B cell (primary cell): ENCODE data around the gene STN1.

ENCODE experiments used
- CTCF ChIP-seq: fragments of 200-600 bp; IDR thresholded peaks from one replicate; pipeline ENCODE4 v1.8.0; 2022; ENCODE audit warnings: antibody characterized with exemption, mild to moderate bottlenecking
- EZH2 ChIP-seq: IDR thresholded peaks from 2 replicates; pipeline ENCODE4 v1.6.1; 2012; ENCODE audit warnings: borderline replicate concordance, low read depth, mild to moderate bottlenecking, moderate library complexity, low read length; ENCODE audit not compliant: insufficient read depth, poor library complexity, severe bottlenecking

- no peak for TF ChIP-seq EZH2
- no peak for TF ChIP-seq CTCF
Measured at GRCh38 chr10:103897241-103897774, 20.7 kb downstream of the STN1 start.
